ENCODE results near the gene CD86. TPM values are rescaled to one million over a fixed set of nuclear protein-coding genes. Genes with fewer than 3 reads are reported as not detected.
"Not testable (repeated sequence)": the region's sequence is repeated elsewhere in the genome, so short reads cannot be mapped to it uniquely, and the experiment has no call there.

Gene CD86
- total RNA-seq, 4 donors from 2014 or later, result 0.49 to 4.2 (median 1.8) TPM

- intact Hi-C loops (cut with DNase I), result no loop called here
- TF ChIP-seq, protein P1, sequence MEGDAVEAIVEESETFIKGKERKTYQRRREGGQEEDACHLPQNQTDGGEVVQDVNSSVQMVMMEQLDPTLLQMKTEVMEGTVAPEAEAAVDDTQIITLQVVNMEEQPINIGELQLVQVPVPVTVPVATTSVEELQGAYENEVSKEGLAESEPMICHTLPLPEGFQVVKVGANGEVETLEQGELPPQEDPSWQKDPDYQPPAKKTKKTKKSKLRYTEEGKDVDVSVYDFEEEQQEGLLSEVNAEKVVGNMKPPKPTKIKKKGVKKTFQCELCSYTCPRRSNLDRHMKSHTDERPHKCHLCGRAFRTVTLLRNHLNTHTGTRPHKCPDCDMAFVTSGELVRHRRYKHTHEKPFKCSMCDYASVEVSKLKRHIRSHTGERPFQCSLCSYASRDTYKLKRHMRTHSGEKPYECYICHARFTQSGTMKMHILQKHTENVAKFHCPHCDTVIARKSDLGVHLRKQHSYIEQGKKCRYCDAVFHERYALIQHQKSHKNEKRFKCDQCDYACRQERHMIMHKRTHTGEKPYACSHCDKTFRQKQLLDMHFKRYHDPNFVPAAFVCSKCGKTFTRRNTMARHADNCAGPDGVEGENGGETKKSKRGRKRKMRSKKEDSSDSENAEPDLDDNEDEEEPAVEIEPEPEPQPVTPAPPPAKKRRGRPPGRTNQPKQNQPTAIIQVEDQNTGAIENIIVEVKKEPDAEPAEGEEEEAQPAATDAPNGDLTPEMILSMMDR (IDR thresholded peaks at IDR 0.05), result no peak
- no peak for TF ChIP-seq POLR2A (IDR thresholded peaks at IDR 0.05)
- 96 to 98% methylated on average over 1 of the region's 1 CpG for WGBS, 2 donors
- no peak overlapping the region for H3K4me3 ChIP-seq (replicated peaks in 1 of 3)
- H3K4me1 ChIP-seq, result no peaks in the 10 kb centered on the region
- no peak for DNase-seq
- H3K36me3 ChIP-seq, result no peaks in the 10 kb centered on the region
- no peaks in the 10 kb centered on the region for H3K27me3 ChIP-seq
- no peak overlapping the region for H3K27ac ChIP-seq
- H3K9me3 ChIP-seq, result no peaks in the 10 kb centered on the region
Measured at GRCh38 chr3:122031123-122031468, 24.1 kb upstream of the CD86 start.

- intact Hi-C loops (cut with DNase I), result no loop called here
- DNase-seq, result no peak
- Histone ChIP-seq H3K27ac (no peak overlapping the region), H3K36me3 (no peaks in the 10 kb centered on the region), H3K9me3 (no peaks in the 10 kb centered on the region), H3K4me1 (no peaks in the 10 kb centered on the region), H3K4me3 (replicated peaks in 1 of 3) (no peak overlapping the region), H3K27me3 (no peaks in the 10 kb centered on the region)
- WGBS, 2 donors, result 92 to 94% methylated on average over 1 of the region's 1 CpG
- TF ChIP-seq, protein P1 (IDR thresholded peaks at IDR 0.05), result no peak
- no peak for TF ChIP-seq POLR2A (IDR thresholded peaks at IDR 0.05)
Measured at GRCh38 chr3:122032531-122032930, 22.6 kb upstream of the CD86 start.

DNA sequence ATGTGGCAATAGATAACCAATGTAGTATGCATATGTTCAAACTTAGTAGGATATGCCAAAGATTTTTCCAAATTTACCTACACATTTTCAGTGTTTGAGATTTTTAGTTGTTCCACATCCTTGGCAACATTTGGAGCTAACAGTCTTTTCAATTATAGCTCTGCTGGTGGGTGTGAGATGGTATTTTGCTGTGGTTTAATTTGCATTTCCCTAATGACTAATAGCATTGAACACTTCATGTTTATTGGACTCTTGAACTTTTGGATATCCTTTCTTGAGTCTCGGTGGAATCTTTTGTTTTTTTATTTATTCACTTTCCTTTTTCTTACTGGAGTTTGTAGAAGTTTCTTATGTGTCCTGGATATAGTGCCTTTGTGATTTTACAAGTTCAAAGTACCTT, 22.1 kb upstream of the CD86 start:
- H3K4me1 ChIP-seq, result no peaks in the 10 kb centered on the region
- H3K27me3 ChIP-seq, result no peaks in the 10 kb centered on the region
- H3K36me3 ChIP-seq, result no peaks in the 10 kb centered on the region
- intact Hi-C loops (cut with DNase I), result no loop called here
- TF ChIP-seq, protein P1 (IDR thresholded peaks at IDR 0.05), result no peak
- TF ChIP-seq POLR2A (IDR thresholded peaks at IDR 0.05), result no peak
- H3K27ac ChIP-seq, result no peak overlapping the region
- no peak for DNase-seq
- WGBS, 2 donors, result 73 to 79% methylated on average over 1 of the region's 1 CpG
- no peaks in the 10 kb centered on the region for H3K9me3 ChIP-seq
- H3K4me3 ChIP-seq (replicated peaks in 1 of 3), result no peak overlapping the region

- H3K4me1 ChIP-seq; H3K36me3 ChIP-seq; H3K4me3 ChIP-seq (replicated peaks in 1 of 3); DNase-seq; H3K9me3 ChIP-seq; H3K27ac ChIP-seq; H3K27me3 ChIP-seq; intact Hi-C loops (cut with DNase I): not testable (repeated sequence)
- 75% methylated on average over 6 of the region's 16 CpGs; no CpG with 5 or more reads in 1 of the 2 donors for WGBS, 2 donors
Measured at GRCh38 chr3:122047296-122047695, 7.9 kb upstream of the CD86 start.

DNA sequence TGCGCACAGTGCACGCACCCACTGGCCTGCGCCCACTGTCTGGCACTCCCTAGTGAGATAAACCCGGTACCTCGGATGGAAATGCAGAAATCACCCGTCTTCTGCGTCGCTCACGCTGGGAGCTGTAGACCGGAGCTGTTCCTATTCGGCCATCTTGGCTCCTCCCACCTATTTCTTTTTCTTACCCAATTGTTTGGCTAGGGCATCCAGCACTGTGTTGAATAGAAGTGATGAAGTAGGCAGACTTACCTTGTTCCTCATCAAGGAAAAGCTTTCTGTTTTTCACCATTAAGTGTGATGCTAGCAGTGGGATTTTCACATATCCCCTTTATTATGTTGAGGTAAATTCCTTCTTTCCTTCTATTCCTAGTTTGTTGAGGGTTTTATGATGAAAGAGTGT, 7.4 kb upstream of the CD86 start:
- H3K4me3 ChIP-seq (replicated peaks in 1 of 3); DNase-seq; H3K4me1 ChIP-seq; intact Hi-C loops (cut with DNase I); H3K36me3 ChIP-seq; H3K9me3 ChIP-seq; H3K27ac ChIP-seq; H3K27me3 ChIP-seq: not testable (repeated sequence)
- 84 to 93% methylated on average over 11 of the region's 11 CpGs for WGBS, 2 donors

- DNase-seq, result no peak
- no peak for TF ChIP-seq POLR2A (IDR thresholded peaks at IDR 0.05)
- TF ChIP-seq, protein P1 (IDR thresholded peaks at IDR 0.05), result no peak
- H3K27me3 ChIP-seq, result no peaks in the 10 kb centered on the region
- H3K36me3 ChIP-seq, result no peaks in the 10 kb centered on the region
- H3K4me1 ChIP-seq, result no peaks in the 10 kb centered on the region
- no peak overlapping the region for H3K27ac ChIP-seq
- no peak overlapping the region for H3K4me3 ChIP-seq (replicated peaks in 1 of 3)
- no peaks in the 10 kb centered on the region for H3K9me3 ChIP-seq
- 78 to 89% methylated on average over 3 of the region's 3 CpGs for WGBS, 2 donors
- intact Hi-C loops (cut with DNase I), result no loop called here
Measured at GRCh38 chr3:122052968-122053367, 2.2 kb upstream of the CD86 start.

Data from thyroid gland (tissue), 4 donors.